Vagina (tissue), 2 donors: ENCODE data around the gene SLC10A6.

Source experiments
- CTCF ChIP-seq, 3 experiments: fragments of 450-650 bp in 2 of 3; fragments of 200-600 bp in 1 of 3; sonication (generic) in 1 of 3; IDR thresholded peaks; one replicate each; pipeline ENCODE4 v1.5.1; 2017 to 2019; ENCODE audit warnings: antibody characterized with exemption in 3 of 3, mild to moderate bottlenecking in 2 of 3, moderate library complexity in 2 of 3
- POLR2AphosphoS5 ChIP-seq, 2 donors: sonication (generic); formaldehyde crosslinking; IDR thresholded peaks; one replicate each; pipeline ENCODE4 v1.9.0; 2017; ENCODE audit warnings: antibody characterized with exemption in 2 of 2, mild to moderate bottlenecking in 2 of 2, low read depth in 1 of 2; ENCODE audit not compliant: insufficient read depth in 1 of 2

GRCh38 chr4:86879641-86880040 lies 30.5 kb upstream of the SLC10A6 start:
- TF ChIP-seq CTCF (IDR thresholded peaks at IDR 0.05), result no peak
- no peak for TF ChIP-seq POLR2AphosphoS5 (IDR thresholded peaks at IDR 0.05; ENCODE audit: insufficient read depth in 1 of 2, low read depth in 1 of 2)
